IMR-90 (cell line): ENCODE results near the gene FAM8A1.

ENCODE experiments used
- CHD1 ChIP-seq: IDR thresholded peaks from 2 replicates; pipeline ENCODE4 v1.6.1; 2012; ENCODE audit warnings: low read depth, low read length, improper control_type of control experiment
- CTCF ChIP-seq: conservative IDR thresholded peaks from 2 replicates; pipeline ENCODE4 v1.5.1; 2012; ENCODE audit warnings: mild to moderate bottlenecking, low read depth, low read length, improper control_type of control experiment
- ELK1 ChIP-seq: fragments of 150-350 bp; IDR thresholded peaks from 2 replicates; pipeline ENCODE4 v1.6.1; 2016; ENCODE audit warnings: low read depth, mild to moderate bottlenecking, low read length, moderate library complexity, borderline replicate concordance
- MAFK ChIP-seq: IDR thresholded peaks from 2 replicates; pipeline ENCODE4 v1.6.1; 2012; ENCODE audit warnings: low read depth, low read length, improper control_type of control experiment
- POLR2A ChIP-seq: IDR thresholded peaks from 2 replicates; pipeline ENCODE4 v1.6.1; 2012; ENCODE audit warnings: mild to moderate bottlenecking, low read depth, low read length
- RAD21 ChIP-seq: IDR thresholded peaks from 2 replicates; pipeline ENCODE4 v1.6.1; 2012; ENCODE audit warnings: low read length, improper control_type of control experiment
- RCOR1 ChIP-seq: IDR thresholded peaks from 2 replicates; pipeline ENCODE4 v1.6.1; 2012; ENCODE audit warnings: mild to moderate bottlenecking, low read length, improper control_type of control experiment; ENCODE audit not compliant: insufficient replicate concordance
- RFX5 ChIP-seq: IDR thresholded peaks from 2 replicates; pipeline ENCODE4 v1.8.0; 2012; ENCODE audit warnings: low read depth, mild to moderate bottlenecking, low read length, moderate library complexity
- SMC3 ChIP-seq: fragments of 150-350 bp; IDR thresholded peaks from 2 replicates; pipeline ENCODE4 v1.6.1; 2016; ENCODE audit warnings: low read depth, mild to moderate bottlenecking, antibody characterized with exemption, low read length, moderate library complexity

- TF ChIP-seq CTCF = no peak
- no peak for TF ChIP-seq POLR2A
- TF ChIP-seq SMC3 = no peak
- no peak for TF ChIP-seq MAFK
- TF ChIP-seq RCOR1 = no peak
- no peak for TF ChIP-seq CHD1
- TF ChIP-seq ELK1 = no peak
- no peak for TF ChIP-seq RAD21
- no peak for TF ChIP-seq RFX5
Measured at GRCh38 chr6:17606606-17607005, 6.5 kb downstream of the FAM8A1 start.
